Activated naive CD8-positive, alpha-beta T cell (primary cell): ENCODE results near the gene DCAKD.

Experiments used
- H3K27ac Mint-ChIP-seq: one replicate; pipeline ENCODE4 v1.8.0; 2021; ENCODE audit warnings: mixed read lengths
- H3K27me3 Mint-ChIP-seq: one replicate; pipeline ENCODE4 v1.8.0; 2021; ENCODE audit warnings: mixed read lengths
- H3K36me3 Mint-ChIP-seq: one replicate; pipeline ENCODE4 v1.8.0; 2021; ENCODE audit warnings: mixed read lengths
- H3K4me1 Mint-ChIP-seq: one replicate; pipeline ENCODE4 v1.8.0; 2021; ENCODE audit warnings: low read depth, mixed read lengths
- H3K4me3 Mint-ChIP-seq: one replicate; pipeline ENCODE4 v1.8.0; 2021; ENCODE audit warnings: mild to moderate bottlenecking, mixed read lengths
- H3K9me3 Mint-ChIP-seq: one replicate; pipeline ENCODE4 v1.8.0; 2021; ENCODE audit warnings: low read depth, mixed read lengths

DCAKD gene

DNA sequence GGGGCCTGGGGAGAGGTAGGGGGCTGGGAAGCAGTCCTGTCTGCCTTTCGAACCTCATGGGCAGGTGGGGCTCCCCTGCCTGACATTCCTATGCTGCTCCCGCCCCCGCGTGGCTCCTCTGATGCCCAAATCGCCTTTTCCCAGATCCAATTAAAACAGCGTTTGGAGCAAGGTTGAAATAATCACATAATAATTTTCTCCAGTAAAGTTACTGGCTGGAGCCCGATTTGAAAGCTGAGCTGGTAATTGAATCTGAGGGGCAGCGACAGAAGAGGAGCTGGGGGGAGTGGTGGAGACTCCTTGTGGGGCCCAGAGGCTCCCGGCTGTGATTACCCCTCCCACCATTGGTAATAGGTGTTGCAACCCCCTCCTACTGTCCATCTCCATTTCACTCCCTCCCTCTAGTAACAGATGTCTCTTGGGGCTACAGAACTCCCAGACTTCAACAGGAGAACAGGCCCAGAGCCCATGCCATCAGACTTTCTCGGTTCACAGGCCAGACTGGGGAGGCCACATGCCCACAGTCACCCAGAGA, 44.4 kb downstream of the DCAKD start:
- no peaks in the 10 kb centered on the region for H3K4me1 Mint-ChIP-seq

DNA sequence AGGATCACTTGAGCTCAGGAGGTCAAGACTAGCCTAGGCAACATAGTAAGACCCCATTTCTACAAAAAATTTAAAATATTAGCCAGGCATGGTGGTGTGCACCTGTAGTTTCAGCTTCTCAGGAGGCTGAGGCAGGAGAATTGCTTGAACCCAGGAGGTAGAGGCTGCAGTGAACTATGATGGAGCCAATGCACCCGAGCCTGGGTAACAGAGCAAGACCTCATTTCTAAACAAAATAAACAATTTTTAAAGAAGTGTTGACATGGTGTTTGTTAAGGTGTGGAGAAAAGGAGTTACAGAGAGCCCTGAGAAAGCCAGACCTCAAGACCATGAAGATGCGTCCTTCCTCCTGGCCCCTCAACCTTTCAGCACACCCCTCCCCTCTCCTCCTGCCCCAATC, 45.7 kb downstream of the DCAKD start:
- Mint-ChIP-seq H3K4me3 (no peak overlapping the region), H3K4me1 (no peaks in the 10 kb centered on the region), H3K36me3 (peaks cover 4% of the 10 kb centered on the region), H3K27ac (no peak overlapping the region), H3K27me3 (peaks cover 6% of the 10 kb centered on the region), H3K9me3 (no peaks in the 10 kb centered on the region)

More for the DNA sequence above, 44.4 kb downstream of the DCAKD start:
- no peak overlapping the region for H3K27ac Mint-ChIP-seq
- no peak overlapping the region for H3K4me3 Mint-ChIP-seq
- H3K9me3 Mint-ChIP-seq: no peaks in the 10 kb centered on the region
- H3K36me3 Mint-ChIP-seq: peaks cover 6% of the 10 kb centered on the region
- peaks cover 6% of the 10 kb centered on the region for H3K27me3 Mint-ChIP-seq

DNA sequence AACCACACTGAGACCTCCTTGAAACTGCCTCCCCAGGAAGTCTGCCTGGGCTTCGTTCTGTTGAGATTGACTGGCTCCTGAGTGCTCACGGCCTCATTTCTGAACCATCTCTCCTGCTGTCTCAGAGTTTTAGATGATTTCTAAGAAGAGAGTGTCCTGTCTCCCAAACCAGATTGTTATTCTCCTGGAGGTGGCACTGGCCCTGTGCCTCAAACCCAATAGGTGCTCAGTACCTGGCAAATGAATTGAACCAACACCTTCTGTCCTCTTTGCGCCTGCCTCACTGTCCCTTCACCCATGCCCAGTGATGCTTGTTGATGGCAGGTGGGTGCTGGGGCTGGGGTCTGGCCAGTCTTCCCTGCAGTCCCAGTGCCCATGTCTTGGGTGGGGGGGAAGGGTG, 47.0 kb downstream of the DCAKD start:
- Mint-ChIP-seq H3K27ac (no peak overlapping the region), H3K36me3 (peaks cover 2% of the 10 kb centered on the region), H3K4me1 (no peaks in the 10 kb centered on the region), H3K9me3 (no peaks in the 10 kb centered on the region), H3K4me3 (no peak overlapping the region), H3K27me3 (peaks cover 6% of the 10 kb centered on the region)

DNA sequence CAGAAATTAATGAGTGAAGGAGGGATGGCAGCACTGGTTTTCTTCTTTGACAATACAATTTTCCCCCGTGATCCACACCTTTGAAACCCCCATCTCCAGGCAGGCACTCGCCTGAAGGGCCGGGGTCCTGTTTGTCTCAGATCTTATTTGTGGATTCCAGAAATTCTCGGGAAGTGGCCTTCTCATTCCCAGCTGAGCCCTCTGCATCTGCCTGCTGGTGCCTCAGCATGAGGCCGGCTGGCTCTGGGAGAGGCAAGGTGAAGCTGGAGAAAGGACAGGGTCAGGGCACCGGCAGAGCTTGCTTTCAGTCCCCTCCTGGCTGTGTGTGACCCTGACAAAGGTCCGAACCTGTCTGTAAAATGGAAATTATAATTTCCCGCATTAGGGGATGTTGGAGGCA, 47.6 kb downstream of the DCAKD start:
- H3K4me3 Mint-ChIP-seq: no peak overlapping the region
- peaks cover 4% of the 10 kb centered on the region for H3K9me3 Mint-ChIP-seq
- H3K27ac Mint-ChIP-seq: no peak overlapping the region
- H3K36me3 Mint-ChIP-seq: peaks cover 5% of the 10 kb centered on the region
- H3K27me3 Mint-ChIP-seq: peaks cover 8% of the 10 kb centered on the region
- no peaks in the 10 kb centered on the region for H3K4me1 Mint-ChIP-seq

DNA sequence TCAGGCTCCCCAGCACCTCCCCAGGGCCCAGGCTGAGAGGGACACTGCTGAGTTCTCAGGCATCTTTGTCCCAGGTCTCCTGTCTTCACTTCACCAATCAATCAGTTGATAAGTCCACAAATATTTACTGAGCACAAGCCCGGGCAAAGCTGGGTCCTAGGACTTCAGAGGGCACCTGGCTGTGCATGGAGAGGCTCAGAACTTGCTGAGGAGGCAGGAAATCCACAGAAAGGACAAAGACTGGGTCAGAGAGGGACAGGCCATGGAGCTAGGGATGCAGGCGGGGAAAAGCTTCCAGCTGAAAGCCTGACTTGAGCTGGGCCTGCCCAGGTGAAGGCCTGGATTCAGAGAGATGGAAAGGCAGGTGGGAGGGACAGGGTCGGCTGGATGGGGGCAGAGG, 50.1 kb downstream of the DCAKD start:
- no peak overlapping the region for H3K27ac Mint-ChIP-seq
- peaks cover 3% of the 10 kb centered on the region for H3K36me3 Mint-ChIP-seq
- H3K9me3 Mint-ChIP-seq: peaks cover 8% of the 10 kb centered on the region
- H3K27me3 Mint-ChIP-seq: peaks cover 3% of the 10 kb centered on the region
- H3K4me1 Mint-ChIP-seq: no peaks in the 10 kb centered on the region
- no peak overlapping the region for H3K4me3 Mint-ChIP-seq

DNA sequence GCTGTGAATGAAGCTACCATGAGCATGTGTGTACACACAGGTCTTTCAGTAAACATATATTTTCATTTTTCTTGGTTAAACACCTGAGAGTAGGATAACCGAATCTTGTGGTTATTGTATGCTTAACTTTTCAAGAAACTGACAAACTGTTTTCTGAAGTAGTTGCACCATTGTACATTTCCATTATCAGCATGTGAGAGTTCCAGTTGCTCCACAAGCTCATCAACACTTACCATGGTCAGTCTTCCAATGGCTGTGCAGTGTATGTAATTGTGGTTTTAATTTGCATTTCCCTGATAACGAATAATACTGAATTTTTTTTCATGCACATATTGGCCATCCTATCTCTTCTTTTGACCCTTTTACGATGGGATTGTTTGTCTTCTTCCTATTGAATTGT, 52.0 kb downstream of the DCAKD start:
- Mint-ChIP-seq H3K27me3 (peaks cover 3% of the 10 kb centered on the region), H3K9me3 (peaks cover 8% of the 10 kb centered on the region), H3K36me3 (peaks cover 3% of the 10 kb centered on the region), H3K27ac (no peak overlapping the region), H3K4me1 (no peaks in the 10 kb centered on the region), H3K4me3 (no peak overlapping the region)

DNA sequence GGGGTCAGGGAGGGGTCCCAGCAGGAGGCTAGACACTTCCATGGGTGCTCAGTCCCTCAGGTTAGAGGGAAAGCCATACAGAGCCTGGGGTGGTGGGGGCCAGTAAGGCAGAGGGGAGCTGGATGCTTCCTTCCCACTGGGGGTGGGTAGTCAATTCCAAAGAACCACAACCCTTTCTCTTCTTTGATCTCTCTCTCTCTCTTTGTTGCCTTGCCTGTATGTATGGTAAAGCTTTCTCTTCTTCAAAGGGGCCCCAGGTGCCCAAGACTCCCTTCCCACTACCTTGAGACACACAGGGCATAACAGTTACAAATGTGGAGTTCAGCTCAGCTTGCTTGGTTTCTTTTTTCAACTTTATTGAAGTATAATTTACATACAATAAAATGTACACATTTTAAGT, 52.8 kb downstream of the DCAKD start:
- no peaks in the 10 kb centered on the region for H3K4me1 Mint-ChIP-seq
- H3K36me3 Mint-ChIP-seq: peaks cover 3% of the 10 kb centered on the region
- H3K4me3 Mint-ChIP-seq: no peak overlapping the region
- peaks cover 8% of the 10 kb centered on the region for H3K9me3 Mint-ChIP-seq
- H3K27ac Mint-ChIP-seq: no peak overlapping the region
- peaks cover 7% of the 10 kb centered on the region for H3K27me3 Mint-ChIP-seq

DNA sequence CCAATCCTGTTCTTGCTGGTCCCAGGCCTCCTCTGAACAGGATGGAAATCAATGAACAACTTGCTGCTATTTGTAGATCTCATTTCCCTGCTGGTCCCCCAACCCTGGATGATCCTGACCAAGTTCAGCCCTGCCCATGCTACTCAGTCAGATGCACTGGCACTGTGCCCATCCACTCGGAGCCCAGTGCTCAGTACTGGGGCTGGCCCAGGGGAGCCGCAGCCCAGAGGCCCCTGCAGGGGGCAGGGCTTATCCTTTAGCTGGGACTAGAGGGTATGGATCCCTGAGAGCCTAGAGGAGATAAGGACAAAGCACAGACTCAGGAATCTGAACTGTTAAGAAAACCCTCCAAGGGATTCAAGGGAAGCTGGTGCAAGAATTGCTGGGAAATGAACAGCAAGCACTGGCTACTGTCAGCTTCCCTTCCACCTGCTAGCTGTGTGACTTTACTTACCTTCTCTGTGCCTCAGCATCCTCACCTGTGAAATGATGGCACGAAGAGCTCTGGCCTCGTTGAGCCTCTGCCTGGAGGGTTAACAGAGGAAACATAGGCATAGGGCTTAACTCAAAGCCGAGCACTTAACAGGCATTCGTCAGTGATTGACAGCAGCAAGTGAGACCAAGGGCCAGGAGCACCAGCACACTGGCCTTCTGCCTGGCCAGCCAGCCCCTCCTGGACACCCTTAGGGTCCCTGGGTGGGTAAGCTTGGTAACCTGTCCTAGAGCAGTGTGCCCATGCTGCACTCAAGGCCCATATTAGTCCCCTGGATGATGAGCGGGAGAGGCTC, 53.5 kb downstream of the DCAKD start:
- Mint-ChIP-seq H3K4me1 (no peaks in the 10 kb centered on the region), H3K9me3 (peaks cover 8% of the 10 kb centered on the region), H3K27me3 (peaks cover 7% of the 10 kb centered on the region), H3K27ac (no peak overlapping the region), H3K4me3 (no peak overlapping the region), H3K36me3 (peaks cover 3% of the 10 kb centered on the region)

DNA sequence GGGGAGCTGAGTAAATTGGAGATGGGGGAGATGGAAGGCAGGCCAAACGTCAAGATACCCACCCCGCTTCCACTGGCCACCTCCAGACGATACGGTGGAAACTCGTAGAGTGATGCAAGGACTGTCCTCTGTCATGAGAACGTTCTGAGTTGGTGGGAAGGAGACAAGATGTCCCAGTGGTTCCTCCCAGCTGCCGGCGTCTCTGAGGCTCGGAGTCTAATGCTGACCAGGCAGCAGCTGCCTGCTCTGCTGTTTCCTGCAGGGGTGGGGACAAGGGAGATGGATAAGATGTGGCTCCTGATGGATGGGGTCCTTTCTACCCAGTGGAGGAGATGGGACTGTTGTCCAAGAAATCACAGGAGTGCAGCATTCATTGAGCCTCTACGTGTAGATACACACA, 55.1 kb downstream of the DCAKD start:
- peaks cover 7% of the 10 kb centered on the region for H3K27me3 Mint-ChIP-seq
- H3K4me3 Mint-ChIP-seq: no peak overlapping the region
- no peaks in the 10 kb centered on the region for H3K4me1 Mint-ChIP-seq

DNA sequence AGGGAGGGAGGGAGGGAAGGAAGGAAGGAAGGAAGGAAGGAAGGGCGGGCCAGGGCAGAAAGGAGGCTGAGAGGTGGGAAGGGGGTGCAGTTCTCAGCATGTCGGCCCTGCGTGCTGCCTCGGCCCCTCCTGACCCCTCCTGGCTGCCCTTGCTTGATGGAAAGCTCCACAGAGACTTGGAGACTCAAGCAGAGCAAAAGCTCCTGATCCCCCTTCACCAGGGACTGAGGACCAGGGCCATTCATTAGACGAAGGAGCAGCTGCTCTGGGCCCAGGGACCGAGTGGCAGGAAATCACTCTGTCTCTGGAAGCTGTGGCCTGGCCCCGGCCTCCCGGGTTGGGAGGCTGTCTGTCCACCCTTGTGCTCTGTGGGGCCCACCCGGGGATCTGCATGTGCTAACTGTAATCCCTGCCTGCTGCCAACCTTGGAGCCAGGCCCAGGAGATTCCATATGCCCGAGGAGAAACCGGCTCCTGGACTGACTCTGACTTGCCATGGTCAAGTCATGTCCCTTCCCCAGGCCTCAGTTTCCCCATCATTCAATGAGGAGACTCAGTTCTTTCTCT, 55.9 kb downstream of the DCAKD start:
- H3K4me3 Mint-ChIP-seq: no peak overlapping the region
- H3K9me3 Mint-ChIP-seq: peaks cover 8% of the 10 kb centered on the region
- peaks cover 7% of the 10 kb centered on the region for H3K27me3 Mint-ChIP-seq
- H3K36me3 Mint-ChIP-seq: peaks cover 3% of the 10 kb centered on the region
- H3K27ac Mint-ChIP-seq: no peak overlapping the region
- H3K4me1 Mint-ChIP-seq: no peaks in the 10 kb centered on the region

More for the DNA sequence above, 55.1 kb downstream of the DCAKD start:
- peaks cover 8% of the 10 kb centered on the region for H3K9me3 Mint-ChIP-seq
- H3K27ac Mint-ChIP-seq: no peak overlapping the region
- peaks cover 3% of the 10 kb centered on the region for H3K36me3 Mint-ChIP-seq

DNA sequence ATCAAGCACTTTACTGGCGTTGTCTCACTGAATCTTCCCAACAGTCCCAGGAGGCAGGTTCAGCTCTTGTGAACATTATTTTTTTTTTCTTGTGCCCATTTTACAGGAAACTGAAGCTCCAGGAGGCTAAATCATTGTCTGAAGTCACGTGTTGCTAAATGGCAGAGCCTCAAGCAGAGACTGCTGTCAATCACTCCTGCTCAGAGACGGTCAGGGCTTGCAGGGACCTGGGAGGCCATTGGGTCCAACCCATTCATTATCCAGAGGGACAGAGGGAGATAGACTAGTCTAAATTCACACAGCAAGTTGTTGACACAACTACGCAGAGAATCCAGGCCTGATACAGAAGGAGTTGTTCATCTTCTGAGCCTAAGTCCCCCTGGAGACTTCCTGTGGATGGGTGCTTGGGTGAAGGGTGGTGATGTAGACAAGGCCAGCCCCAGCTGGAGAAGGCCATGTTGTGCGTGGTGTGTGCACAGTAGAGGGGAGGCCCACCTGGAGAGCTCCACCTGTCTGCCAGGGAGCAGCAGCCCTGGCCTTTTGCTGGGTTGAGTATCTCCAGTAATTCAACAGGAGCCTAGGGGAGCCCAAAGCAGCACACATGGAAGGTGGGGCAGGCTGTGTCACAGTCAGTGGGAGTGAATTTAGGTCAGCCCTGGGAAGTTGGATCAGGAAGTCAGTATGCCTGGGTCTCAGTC, 59.0 kb downstream of the DCAKD start:
- Mint-ChIP-seq H3K4me1 (peaks cover 4% of the 10 kb centered on the region), H3K27me3 (peaks cover 7% of the 10 kb centered on the region), H3K9me3 (no peaks in the 10 kb centered on the region), H3K4me3 (no peak overlapping the region), H3K36me3 (no peaks in the 10 kb centered on the region), H3K27ac (no peak overlapping the region)

DNA sequence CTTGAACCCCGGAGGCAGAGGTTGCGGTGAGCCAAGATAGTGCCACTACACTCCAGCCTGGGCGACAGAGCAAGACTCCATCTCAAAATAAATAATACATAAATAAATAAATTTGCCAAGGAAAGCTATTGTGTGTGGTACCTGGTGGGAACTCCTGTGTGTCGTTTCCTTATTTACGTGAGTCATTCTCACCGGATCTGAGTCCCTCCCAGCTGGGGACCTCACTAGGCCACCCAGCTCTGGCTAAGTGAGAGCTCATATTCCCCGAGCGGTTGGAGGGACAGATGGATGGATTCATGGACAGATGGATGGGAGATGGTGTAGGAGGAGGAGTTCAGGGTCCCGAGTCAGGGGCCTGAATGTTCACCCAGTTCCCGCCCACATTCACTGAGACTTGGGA, 60.4 kb downstream of the DCAKD start:
- H3K36me3 Mint-ChIP-seq: no peaks in the 10 kb centered on the region
- H3K4me3 Mint-ChIP-seq: no peak overlapping the region
- H3K27ac Mint-ChIP-seq: no peak overlapping the region
- H3K9me3 Mint-ChIP-seq: no peaks in the 10 kb centered on the region
- H3K4me1 Mint-ChIP-seq: peaks cover 6% of the 10 kb centered on the region
- peaks cover 9% of the 10 kb centered on the region for H3K27me3 Mint-ChIP-seq

DNA sequence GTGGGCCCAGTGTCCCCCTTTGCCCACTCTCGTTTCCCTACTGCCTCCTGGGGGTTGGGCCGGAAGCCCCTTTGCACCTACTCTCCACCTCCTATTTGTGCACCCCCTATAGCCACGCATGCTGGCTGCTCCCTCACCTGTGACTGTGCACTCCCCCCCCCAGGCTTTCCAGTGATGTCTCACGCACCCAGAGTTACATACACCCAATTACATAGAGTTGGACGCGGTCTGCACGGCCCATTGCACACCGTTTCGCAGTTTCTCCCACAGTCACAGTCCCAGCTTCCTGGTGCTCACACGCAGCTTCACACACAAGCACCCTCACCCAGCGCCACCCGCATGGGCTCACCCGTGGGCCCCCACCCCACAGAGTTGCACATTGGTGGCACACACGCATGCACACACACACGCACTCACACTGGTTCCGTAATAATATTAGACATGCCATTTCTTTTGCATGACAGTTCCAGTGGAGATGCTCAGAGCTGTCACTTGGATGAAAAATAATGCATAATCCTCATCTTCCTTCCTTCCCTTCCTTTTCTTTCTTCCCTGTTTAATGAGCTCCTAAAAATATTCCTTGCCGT, 61.8 kb downstream of the DCAKD start:
- H3K36me3 Mint-ChIP-seq: no peaks in the 10 kb centered on the region
- H3K4me1 Mint-ChIP-seq: peaks cover 6% of the 10 kb centered on the region
- H3K27ac Mint-ChIP-seq: no peak overlapping the region

DNA sequence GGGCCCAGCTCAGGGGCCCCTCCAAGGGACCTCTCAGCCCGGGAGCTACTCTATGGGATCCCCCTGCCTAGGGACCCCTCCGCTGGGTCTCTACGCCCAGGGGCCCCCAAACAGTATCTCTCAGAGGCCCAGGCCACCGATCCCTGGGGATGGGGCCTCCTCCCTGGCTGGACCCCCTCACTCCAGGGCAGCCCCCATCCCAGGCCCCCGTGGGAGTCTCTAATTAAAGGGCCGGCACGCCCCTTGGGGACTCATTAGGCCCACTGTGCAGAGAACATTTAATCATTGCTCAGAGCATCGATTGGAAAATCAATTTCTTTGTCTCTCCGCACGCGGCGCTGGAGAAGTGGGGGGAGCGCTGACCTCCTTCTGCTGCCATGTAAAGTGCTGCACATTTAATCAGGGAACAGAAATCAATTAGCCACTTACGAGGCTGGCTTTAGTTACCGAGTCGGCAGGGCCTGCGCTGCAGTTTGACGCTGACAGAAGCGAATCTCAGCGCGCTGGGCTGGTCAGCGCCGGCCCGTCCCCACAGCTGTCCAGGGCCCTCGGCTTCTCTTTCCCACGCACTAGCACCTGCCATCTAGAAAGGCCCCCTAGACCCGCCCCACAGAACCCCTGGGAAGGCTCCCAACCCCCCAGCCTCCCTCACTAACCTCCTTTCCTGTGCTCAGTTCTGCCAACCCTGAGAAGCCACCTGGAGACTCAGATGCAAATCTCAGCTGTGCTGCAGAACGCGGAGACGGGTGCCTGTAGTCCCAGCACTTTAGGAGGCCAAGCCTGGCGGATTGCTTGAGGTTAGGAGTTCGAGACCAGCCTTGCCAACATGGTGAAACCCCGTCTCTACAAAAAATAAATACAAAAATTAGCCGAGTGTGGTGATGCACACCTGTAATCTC, 63.1 kb downstream of the DCAKD start:
- no peaks in the 10 kb centered on the region for H3K36me3 Mint-ChIP-seq
- H3K4me1 Mint-ChIP-seq: peaks cover 6% of the 10 kb centered on the region
- peaks cover 5% of the 10 kb centered on the region for H3K27me3 Mint-ChIP-seq
- H3K9me3 Mint-ChIP-seq: no peaks in the 10 kb centered on the region
- H3K27ac Mint-ChIP-seq: no peak overlapping the region
- H3K4me3 Mint-ChIP-seq: no peak overlapping the region

More for the DNA sequence above, 61.8 kb downstream of the DCAKD start:
- Mint-ChIP-seq H3K4me3 (no peak overlapping the region), H3K9me3 (no peaks in the 10 kb centered on the region), H3K27me3 (peaks cover 9% of the 10 kb centered on the region)
